Hematopoietic multipotent progenitor cell treated with erythropoietin and hydrocortisone succinate and interleukin-3 and kit ligand, for 6 days (in vitro differentiated cells): Measurements from ENCODE around the gene TXNDC5.

Source experiments
- DNase-seq: peaks from one replicate; pipeline ENCODE4 v3.0.0-alpha.2; 2015

TXNDC5 gene

DNA sequence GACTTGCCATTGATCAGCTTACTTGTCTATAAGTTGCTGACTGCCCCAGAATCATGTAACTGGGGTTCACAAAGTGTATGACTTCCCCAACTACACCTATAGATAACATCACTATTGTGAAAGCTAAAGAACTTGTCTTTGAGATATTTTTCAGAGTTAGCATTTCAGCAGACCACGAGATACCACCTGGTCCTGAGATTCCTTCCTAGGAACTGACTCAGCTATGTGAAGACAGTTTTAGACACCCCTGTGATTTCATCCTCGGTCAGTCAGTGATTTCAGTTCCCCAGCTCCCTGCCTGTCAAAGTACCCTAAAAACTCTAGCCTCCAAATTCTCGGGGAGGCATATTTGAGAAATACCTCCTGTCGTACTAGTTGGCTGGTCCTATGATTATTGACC is 62.4 kb downstream of the TXNDC5 start:
- DNase-seq, result no peak

DNA sequence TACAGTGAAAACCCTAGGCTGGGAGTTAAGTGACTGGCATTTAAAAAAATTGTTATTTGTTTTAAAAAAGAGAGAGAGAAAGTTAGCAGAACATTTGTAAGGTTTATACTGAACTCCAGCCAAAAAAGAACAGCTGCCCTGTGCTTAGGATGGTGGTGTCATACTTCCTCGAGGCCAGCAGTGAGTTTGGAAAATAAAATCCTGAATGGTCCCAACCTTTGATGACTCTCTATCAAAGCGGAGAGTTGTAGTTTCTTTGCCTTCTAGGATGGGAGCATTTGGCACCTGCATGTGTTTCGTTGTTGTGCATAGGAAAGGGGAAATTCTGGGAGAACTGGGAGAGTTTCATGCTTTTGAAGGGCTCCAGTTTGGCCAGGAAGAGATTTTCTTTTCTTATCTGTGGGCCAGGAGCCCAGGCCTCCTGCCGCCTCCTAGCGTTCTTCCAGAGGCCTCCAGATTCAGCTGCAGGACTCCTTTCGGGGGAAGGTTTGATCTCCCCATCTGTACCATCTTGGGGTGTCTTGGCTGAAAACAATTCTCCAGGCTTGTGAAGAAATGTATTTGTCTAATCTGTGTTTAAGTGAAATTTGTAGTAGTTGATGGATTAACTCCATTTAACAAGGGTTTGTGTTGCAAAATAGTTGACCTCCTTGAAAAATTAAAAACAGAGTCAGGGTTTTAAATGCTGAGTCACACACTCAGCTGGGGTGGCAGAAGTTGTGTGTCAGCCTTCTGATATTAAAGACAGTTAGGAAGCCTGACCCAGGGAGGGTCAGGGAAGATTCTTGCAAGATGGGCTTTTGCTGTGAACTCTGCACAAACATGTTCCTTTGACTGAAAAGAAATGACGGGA is 63.4 kb downstream of the TXNDC5 start:
- peak; percentile 18 for DNase-seq

DNA sequence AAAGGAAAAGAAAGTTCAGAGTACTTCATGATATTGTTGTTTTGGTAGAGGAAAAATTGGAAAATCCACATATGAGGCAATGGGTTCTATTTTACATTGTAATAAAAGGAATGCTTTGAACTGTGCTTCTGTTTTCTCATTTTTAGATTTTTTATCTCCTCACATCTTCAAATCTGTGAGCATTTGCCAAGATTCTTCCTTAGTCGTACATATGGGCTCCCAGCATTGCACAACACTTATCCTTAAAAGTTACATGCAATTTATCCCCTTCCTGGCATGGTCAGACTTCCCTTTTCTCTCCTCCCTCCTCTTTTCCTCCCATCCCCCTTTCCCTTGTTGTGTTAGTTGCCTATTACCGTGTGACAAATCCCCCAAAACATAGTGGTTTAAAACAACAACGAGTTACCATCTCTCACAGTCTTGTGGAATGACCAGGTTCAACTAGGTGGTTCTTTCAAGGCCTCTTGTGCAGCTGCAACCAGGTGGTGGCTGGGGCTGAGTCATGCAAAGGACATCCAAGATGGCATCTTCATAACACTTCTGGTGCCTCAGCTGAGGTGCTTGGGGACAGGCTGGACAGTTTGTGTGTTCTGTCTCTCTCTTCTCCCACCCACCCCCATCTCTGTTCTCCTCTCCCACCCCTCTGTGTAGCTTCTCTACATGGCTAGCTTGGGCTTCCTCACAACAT is 68.7 kb downstream of the TXNDC5 start:
- DNase-seq, result no peak

GRCh38 chr6:7836371-7837026 is 74.1 kb downstream of the TXNDC5 start:
- no peak for DNase-seq

- DNase-seq, result no peak
These were observed 76.9 kb downstream of the TXNDC5 start for GRCh38 chr6:7833751-7834070.

DNA sequence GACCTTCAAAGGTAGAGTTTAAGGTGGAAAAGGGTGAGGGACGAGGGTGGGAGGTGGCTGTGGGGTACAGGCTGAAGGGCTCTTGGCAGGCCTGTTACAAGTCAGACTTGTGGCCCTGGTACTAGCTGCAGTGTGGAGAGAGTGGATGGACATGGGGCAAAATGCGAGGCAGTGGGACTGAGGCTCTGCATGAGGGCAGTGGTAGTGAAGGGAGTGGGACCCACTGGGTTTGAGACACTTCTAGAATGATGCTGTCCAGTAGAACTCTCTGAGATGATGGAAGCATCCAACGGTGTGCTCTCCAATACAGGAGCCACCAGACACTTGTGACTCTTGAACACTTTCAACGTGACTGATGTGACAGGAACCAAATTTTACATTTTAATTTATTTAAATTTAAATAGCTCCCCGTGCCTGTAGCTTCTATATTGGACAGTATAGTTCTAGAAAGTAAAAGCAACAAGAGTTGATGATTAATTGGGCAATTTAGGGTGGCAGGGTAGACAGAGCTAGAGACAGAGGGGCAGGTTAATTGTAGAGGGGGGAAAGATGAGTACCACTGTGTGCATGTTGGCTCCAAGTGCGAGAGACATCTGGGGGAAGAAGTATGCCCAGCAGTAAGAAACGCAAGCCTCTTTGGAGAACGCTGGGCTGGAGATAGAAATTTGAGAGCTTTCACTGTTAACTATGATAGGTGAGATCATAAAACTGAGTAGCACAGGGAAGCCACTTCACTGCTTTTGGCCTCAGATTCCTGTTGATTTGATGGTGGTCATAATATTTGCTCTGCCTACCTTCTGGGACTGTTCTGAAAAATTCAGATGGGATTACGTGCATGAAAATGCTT is 77.5 kb downstream of the TXNDC5 start:
- no peak for DNase-seq
